ENCODE measurements around the gene HOXA3. TPM values are rescaled to one million over a fixed set of nuclear protein-coding genes. Genes with fewer than 3 reads are reported as not detected.

Gene HOXA3
- total and polyA plus RNA-seq, 2 of the 13 experiments (the other 11 are each of a cell fraction or from before 2014, with no cell fraction given) = 2.9 to 4.6 TPM

DNA sequence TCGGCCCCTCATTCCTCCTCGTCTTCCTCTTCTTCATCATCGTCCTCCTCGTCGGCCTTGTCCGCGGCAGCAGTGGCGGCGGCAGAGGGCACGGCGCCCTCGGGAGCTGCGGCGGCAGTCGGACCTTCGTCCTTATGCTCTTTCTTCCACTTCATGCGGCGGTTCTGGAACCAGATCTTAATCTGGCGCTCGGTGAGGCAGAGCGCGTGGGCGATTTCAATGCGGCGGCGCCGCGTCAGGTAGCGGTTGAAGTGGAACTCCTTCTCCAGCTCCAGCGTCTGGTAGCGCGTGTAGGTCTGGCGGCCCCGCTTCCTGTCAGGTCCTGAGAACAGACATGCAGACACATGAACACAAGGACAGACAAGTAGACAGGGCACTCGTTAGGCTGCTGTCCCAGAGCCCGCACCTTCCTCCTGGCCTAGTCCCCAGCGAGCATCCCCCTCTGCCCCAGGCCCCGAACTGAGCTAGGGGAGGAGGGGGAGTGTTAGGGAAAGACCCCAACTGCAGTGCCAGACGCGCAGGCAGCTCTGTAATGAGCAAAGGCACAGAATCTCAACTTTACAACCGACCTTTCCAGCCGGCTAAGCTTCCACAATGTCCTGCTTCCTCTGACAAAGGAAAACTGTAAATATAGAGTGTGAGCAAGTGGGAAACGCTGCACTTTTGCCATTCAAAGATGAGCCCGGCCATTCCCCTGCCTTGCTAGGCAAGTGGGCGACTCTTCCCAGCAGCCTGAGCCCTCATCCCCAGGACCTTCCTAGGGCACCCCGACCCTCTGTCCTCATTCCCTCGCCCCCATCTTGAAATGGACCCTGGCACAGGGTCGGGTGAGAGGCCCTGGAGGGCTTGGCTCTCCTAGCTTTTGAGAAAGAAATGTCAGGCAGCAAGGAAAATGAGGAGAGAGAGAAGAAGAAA is 2.8 kb upstream of the HOXA3 start:
- no peak overlapping the region for H3K9ac ChIP-seq (ENCODE audit: insufficient read depth, low read depth, low read length)
- in situ Hi-C loops (cut with HindIII; ENCODE audit: extremely low pct_ligation_motif_present, low pct_unique_long_range_greater_than_20kb) = loop anchor here (5.0 to 25.0 kb wide), 2 partner anchors 788 to 1068 kb away; no protein-coding TSS in a partner anchor

More for the DNA sequence above, 2.8 kb upstream of the HOXA3 start:
- no peak overlapping the region for H3K27ac ChIP-seq (ENCODE audit: extremely low read length, insufficient read depth, low read length)
- TF ChIP-seq KLF9 (CRISPR knock-in tag; IDR thresholded peaks at IDR 0.05; ENCODE audit: low read depth) (no peak), HNRNPLL (IDR thresholded peaks at IDR 0.05; ENCODE audit: low read depth, low read length, poor library complexity, severe bottlenecking) (peak; percentile 15), RFXAP (CRISPR knock-in tag; IDR thresholded peaks at IDR 0.05; ENCODE audit: borderline replicate concordance) (no peak), RFX3 (CRISPR knock-in tag; IDR thresholded peaks at IDR 0.05) (no peak), REXO4 (CRISPR knock-in tag; IDR thresholded peaks at IDR 0.05; ENCODE audit: borderline replicate concordance) (no peak), ZNF720 (CRISPR knock-in tag; IDR thresholded peaks at IDR 0.05) (no peak)
- TF ChIP-seq, protein P1, sequence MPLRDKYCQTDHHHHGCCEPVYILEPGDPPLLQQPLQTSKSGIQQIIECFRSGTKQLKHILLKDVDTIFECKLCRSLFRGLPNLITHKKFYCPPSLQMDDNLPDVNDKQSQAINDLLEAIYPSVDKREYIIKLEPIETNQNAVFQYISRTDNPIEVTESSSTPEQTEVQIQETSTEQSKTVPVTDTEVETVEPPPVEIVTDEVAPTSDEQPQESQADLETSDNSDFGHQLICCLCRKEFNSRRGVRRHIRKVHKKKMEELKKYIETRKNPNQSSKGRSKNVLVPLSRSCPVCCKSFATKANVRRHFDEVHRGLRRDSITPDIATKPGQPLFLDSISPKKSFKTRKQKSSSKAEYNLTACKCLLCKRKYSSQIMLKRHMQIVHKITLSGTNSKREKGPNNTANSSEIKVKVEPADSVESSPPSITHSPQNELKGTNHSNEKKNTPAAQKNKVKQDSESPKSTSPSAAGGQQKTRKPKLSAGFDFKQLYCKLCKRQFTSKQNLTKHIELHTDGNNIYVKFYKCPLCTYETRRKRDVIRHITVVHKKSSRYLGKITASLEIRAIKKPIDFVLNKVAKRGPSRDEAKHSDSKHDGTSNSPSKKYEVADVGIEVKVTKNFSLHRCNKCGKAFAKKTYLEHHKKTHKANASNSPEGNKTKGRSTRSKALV (CRISPR knock-in tag; IDR thresholded peaks at IDR 0.05) = 0 out of 2 replicates have a peak, but pooled peaks have one; percentile 35
- TF ChIP-seq, protein P2, sequence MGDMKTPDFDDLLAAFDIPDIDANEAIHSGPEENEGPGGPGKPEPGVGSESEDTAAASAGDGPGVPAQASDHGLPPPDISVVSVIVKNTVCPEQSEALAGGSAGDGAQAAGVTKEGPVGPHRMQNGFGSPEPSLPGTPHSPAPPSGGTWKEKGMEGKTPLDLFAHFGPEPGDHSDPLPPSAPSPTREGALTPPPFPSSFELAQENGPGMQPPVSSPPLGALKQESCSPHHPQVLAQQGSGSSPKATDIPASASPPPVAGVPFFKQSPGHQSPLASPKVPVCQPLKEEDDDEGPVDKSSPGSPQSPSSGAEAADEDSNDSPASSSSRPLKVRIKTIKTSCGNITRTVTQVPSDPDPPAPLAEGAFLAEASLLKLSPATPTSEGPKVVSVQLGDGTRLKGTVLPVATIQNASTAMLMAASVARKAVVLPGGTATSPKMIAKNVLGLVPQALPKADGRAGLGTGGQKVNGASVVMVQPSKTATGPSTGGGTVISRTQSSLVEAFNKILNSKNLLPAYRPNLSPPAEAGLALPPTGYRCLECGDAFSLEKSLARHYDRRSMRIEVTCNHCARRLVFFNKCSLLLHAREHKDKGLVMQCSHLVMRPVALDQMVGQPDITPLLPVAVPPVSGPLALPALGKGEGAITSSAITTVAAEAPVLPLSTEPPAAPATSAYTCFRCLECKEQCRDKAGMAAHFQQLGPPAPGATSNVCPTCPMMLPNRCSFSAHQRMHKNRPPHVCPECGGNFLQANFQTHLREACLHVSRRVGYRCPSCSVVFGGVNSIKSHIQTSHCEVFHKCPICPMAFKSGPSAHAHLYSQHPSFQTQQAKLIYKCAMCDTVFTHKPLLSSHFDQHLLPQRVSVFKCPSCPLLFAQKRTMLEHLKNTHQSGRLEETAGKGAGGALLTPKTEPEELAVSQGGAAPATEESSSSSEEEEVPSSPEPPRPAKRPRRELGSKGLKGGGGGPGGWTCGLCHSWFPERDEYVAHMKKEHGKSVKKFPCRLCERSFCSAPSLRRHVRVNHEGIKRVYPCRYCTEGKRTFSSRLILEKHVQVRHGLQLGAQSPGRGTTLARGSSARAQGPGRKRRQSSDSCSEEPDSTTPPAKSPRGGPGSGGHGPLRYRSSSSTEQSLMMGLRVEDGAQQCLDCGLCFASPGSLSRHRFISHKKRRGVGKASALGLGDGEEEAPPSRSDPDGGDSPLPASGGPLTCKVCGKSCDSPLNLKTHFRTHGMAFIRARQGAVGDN (CRISPR knock-in tag; IDR thresholded peaks at IDR 0.05) = peak; percentile 21; the same call in 1 of the 2 replicates
- no TSS peak for BruUV-seq (replicated peaks)
- no peaks in the 10 kb centered on the region for H3K36me3 ChIP-seq (replicated peaks in 1 of 2; ENCODE audit: control insufficient read depth in 1 of 2, insufficient read depth in 2 of 2, low read length in 2 of 2)
- no peaks in the 10 kb centered on the region for H4K20me1 ChIP-seq (ENCODE audit: insufficient read depth, low read length)
- intact Hi-C loops (cut with micrococcal nuclease; ENCODE audit: unreplicated experiment) = no loop called here
- ChIA-PET POLR2A (no interaction called here), CTCF (ENCODE audit: low intra/inter-chr PET ratio, low total read pairs) (no interaction called here)
- H3K4me2 ChIP-seq (ENCODE audit: low read depth, low read length) = peak overlapping the region; percentile 52
- H3K9me3 ChIP-seq (ENCODE audit: low read length) = no peaks in the 10 kb centered on the region
- no peak overlapping the region for H2AFZ ChIP-seq (ENCODE audit: low read length)
- DNase-seq (ENCODE audit: low spot score) (no peak), FAIRE-seq (no peak), ATAC-seq (no peak)
- 47% methylated on average over 34 of the region's 48 CpGs for WGBS (ENCODE audit: low lambda C conversion rate)
- H3K27me3 ChIP-seq (ENCODE audit: control insufficient read depth in 1 of 2, insufficient read depth in 2 of 2, low read length in 2 of 2) = peaks cover 6 to 61% of the 10 kb centered on the region in 2 experiments
- H3K4me3 ChIP-seq (replicated peaks in 1 of 3; ENCODE audit: insufficient read depth in 1 of 3, low read depth in 2 of 3, low read length in 3 of 3) = peak overlapping the region in 1 of 3 experiments; percentile 14; a peak in 2 of 6 replicates
- H3K4me1 ChIP-seq (ENCODE audit: insufficient read depth, low read length) = peaks cover 30% of the 10 kb centered on the region
- H3K79me2 ChIP-seq (ENCODE audit: insufficient read depth, low read length) = no peaks in the 10 kb centered on the region

All from HepG2 (cell line).